Vagina (tissue), 2 donors: ENCODE results near the gene FASTK. TPM values are rescaled to one million over a fixed set of nuclear protein-coding genes. Genes with fewer than 3 reads are reported as not detected.

ENCODE experiments used
- DNase-seq, 2 donors: peaks; one replicate each; pipeline ENCODE4 v3.0.0-alpha.2; 2017; ENCODE audit errors: extremely low spot score in 2 of 2
- H3K27ac ChIP-seq: fragments of 200-600 bp; sonication (generic); one replicate; pipeline ENCODE4 v1.5.1; 2019
- H3K27me3 ChIP-seq: fragments of 200-600 bp; sonication (generic); one replicate; pipeline ENCODE4 v1.5.1; 2019
- H3K36me3 ChIP-seq, 2 donors: fragments of 200-600 bp; sonication (generic); one replicate each; pipeline ENCODE4 v1.5.1; 2017 to 2019
- H3K4me1 ChIP-seq: fragments of 200-600 bp; sonication (generic); one replicate; pipeline ENCODE4 v1.5.1; 2019
- H3K4me3 ChIP-seq, 2 donors: fragments of 200-600 bp; sonication (generic); 1 replicate in 1 of 2; 2 replicates in 1 of 2; pipeline ENCODE4 v1.5.1; 2016 to 2019
- H3K9me3 ChIP-seq: fragments of 200-600 bp; sonication (generic); one replicate; pipeline ENCODE4 v1.5.1; 2019
- CTCF ChIP-seq, 3 experiments: fragments of 450-650 bp in 2 of 3; fragments of 200-600 bp in 1 of 3; sonication (generic) in 1 of 3; IDR thresholded peaks; one replicate each; pipeline ENCODE4 v1.5.1; 2017 to 2019; ENCODE audit warnings: antibody characterized with exemption in 3 of 3, mild to moderate bottlenecking in 2 of 3, moderate library complexity in 2 of 3
- POLR2A ChIP-seq, 2 donors: fragments of 450-650 bp; IDR thresholded peaks; one replicate each; pipeline ENCODE4 v1.6.1; 2017; ENCODE audit warnings: antibody characterized with exemption in 2 of 2, mild to moderate bottlenecking in 2 of 2, moderate library complexity in 2 of 2
- POLR2AphosphoS5 ChIP-seq, 2 donors: sonication (generic); formaldehyde crosslinking; IDR thresholded peaks; one replicate each; pipeline ENCODE4 v1.9.0; 2017; ENCODE audit warnings: antibody characterized with exemption in 2 of 2, mild to moderate bottlenecking in 2 of 2, low read depth in 1 of 2; ENCODE audit not compliant: insufficient read depth in 1 of 2
- intact Hi-C: fragments of 100-400 bp; cut with DNase I; formaldehyde crosslinking; loops from one replicate; pipeline ENCODE4 v1.15.1; 2023
- total RNA-seq: library from RNA; depleted of rRNA; stranded (reverse); fragments of >200 nt; gene quantifications from one replicate; pipeline ENCODE4 v1.2.3, GENCODE V29; 2016

Gene FASTK
- total RNA-seq, 1 donor from 2014 or later, result 60.2 TPM

- TF ChIP-seq CTCF (IDR thresholded peaks at IDR 0.05) (no peak), POLR2A (IDR thresholded peaks at IDR 0.05) (no peak), POLR2AphosphoS5 (IDR thresholded peaks at IDR 0.05; ENCODE audit: insufficient read depth in 1 of 2, low read depth in 1 of 2) (no peak)
- no peaks in the 10 kb centered on the region for H3K9me3 ChIP-seq
- peaks cover 45% of the 10 kb centered on the region for H3K4me1 ChIP-seq
- H3K27ac ChIP-seq, result no peak overlapping the region
- H3K27me3 ChIP-seq, result no peaks in the 10 kb centered on the region
- intact Hi-C loops, result loop anchor here (2.0 kb wide), 1 partner anchor 13 kb away; no protein-coding TSS in a partner anchor
- no peak for DNase-seq
- no peaks in the 10 kb centered on the region for H3K36me3 ChIP-seq
- H3K4me3 ChIP-seq, result no peak overlapping the region
Measured at GRCh38 chr7:151095828-151096475, 15.3 kb upstream of the FASTK start.

- no peak overlapping the region for H3K4me3 ChIP-seq
- TF ChIP-seq POLR2AphosphoS5 (IDR thresholded peaks at IDR 0.05; ENCODE audit: insufficient read depth in 1 of 2, low read depth in 1 of 2), result no peak
- no peak for TF ChIP-seq POLR2A (IDR thresholded peaks at IDR 0.05)
- TF ChIP-seq CTCF (IDR thresholded peaks at IDR 0.05), result no peak
- no peak for DNase-seq
- no peak overlapping the region for H3K27ac ChIP-seq
- intact Hi-C loops, result loop anchor here (2.0 kb wide), 1 partner anchor 14 kb away; no protein-coding TSS in a partner anchor
- no peaks in the 10 kb centered on the region for H3K36me3 ChIP-seq
- no peaks in the 10 kb centered on the region for H3K9me3 ChIP-seq
- H3K4me1 ChIP-seq, result peaks cover 50% of the 10 kb centered on the region
- no peaks in the 10 kb centered on the region for H3K27me3 ChIP-seq
Measured at GRCh38 chr7:151095123-151095797, 14.7 kb upstream of the FASTK start.

GRCh38 chr7:151094675-151095074, 14.1 kb upstream of the FASTK start:
- no peaks in the 10 kb centered on the region for H3K36me3 ChIP-seq
- no peak overlapping the region for H3K4me3 ChIP-seq
- no peaks in the 10 kb centered on the region for H3K9me3 ChIP-seq
- DNase-seq, result no peak
- no peak overlapping the region for H3K27ac ChIP-seq
- H3K27me3 ChIP-seq, result no peaks in the 10 kb centered on the region
- no peak for TF ChIP-seq POLR2AphosphoS5 (IDR thresholded peaks at IDR 0.05; ENCODE audit: insufficient read depth in 1 of 2, low read depth in 1 of 2)
- no peak for TF ChIP-seq POLR2A (IDR thresholded peaks at IDR 0.05)
- no peak for TF ChIP-seq CTCF (IDR thresholded peaks at IDR 0.05)
- intact Hi-C loops, result loop anchor here (2.0 kb wide), 1 partner anchor 14 kb away; no protein-coding TSS in a partner anchor
- H3K4me1 ChIP-seq, result peaks cover 50% of the 10 kb centered on the region

- intact Hi-C loops, result loop anchor here (2.0 kb wide), 1 partner anchor 15 kb away; no protein-coding TSS in a partner anchor
- Histone ChIP-seq H3K27me3 (no peaks in the 10 kb centered on the region), H3K36me3 (no peaks in the 10 kb centered on the region), H3K4me1 (peaks cover 55% of the 10 kb centered on the region), H3K9me3 (no peaks in the 10 kb centered on the region), H3K27ac (no peak overlapping the region), H3K4me3 (no peak overlapping the region)
- no peak for DNase-seq
- no peak for TF ChIP-seq POLR2A (IDR thresholded peaks at IDR 0.05)
- TF ChIP-seq POLR2AphosphoS5 (IDR thresholded peaks at IDR 0.05; ENCODE audit: insufficient read depth in 1 of 2, low read depth in 1 of 2), result no peak
- TF ChIP-seq CTCF (IDR thresholded peaks at IDR 0.05), result no peak
Measured at GRCh38 chr7:151093748-151094147, 13.1 kb upstream of the FASTK start.

- Histone ChIP-seq H3K27ac (no peak overlapping the region), H3K36me3 (no peaks in the 10 kb centered on the region), H3K27me3 (no peaks in the 10 kb centered on the region), H3K4me1 (peaks cover 68% of the 10 kb centered on the region), H3K4me3 (no peak overlapping the region), H3K9me3 (no peaks in the 10 kb centered on the region)
- intact Hi-C loops, result no loop called here
- DNase-seq, result no peak
- TF ChIP-seq POLR2A (IDR thresholded peaks at IDR 0.05) (no peak), POLR2AphosphoS5 (IDR thresholded peaks at IDR 0.05; ENCODE audit: insufficient read depth in 1 of 2, low read depth in 1 of 2) (no peak), CTCF (IDR thresholded peaks at IDR 0.05) (no peak)
Measured at GRCh38 chr7:151091988-151092387, 11.4 kb upstream of the FASTK start.
